GM19395 (cell line): ENCODE data around the gene SAMD4B.
"Not testable (repeated sequence)": the region's sequence is repeated elsewhere in the genome, so short reads cannot be mapped to it uniquely, and the experiment has no call there.

ENCODE experiments used
- ATAC-seq: cut with Tn5 transposase; IDR thresholded peaks from one replicate; pipeline ENCODE4 v1.9.1; 2021; ENCODE audit warnings: mild to moderate bottlenecking, moderate library complexity; ENCODE audit not compliant: unreplicated experiment

Gene SAMD4B

DNA sequence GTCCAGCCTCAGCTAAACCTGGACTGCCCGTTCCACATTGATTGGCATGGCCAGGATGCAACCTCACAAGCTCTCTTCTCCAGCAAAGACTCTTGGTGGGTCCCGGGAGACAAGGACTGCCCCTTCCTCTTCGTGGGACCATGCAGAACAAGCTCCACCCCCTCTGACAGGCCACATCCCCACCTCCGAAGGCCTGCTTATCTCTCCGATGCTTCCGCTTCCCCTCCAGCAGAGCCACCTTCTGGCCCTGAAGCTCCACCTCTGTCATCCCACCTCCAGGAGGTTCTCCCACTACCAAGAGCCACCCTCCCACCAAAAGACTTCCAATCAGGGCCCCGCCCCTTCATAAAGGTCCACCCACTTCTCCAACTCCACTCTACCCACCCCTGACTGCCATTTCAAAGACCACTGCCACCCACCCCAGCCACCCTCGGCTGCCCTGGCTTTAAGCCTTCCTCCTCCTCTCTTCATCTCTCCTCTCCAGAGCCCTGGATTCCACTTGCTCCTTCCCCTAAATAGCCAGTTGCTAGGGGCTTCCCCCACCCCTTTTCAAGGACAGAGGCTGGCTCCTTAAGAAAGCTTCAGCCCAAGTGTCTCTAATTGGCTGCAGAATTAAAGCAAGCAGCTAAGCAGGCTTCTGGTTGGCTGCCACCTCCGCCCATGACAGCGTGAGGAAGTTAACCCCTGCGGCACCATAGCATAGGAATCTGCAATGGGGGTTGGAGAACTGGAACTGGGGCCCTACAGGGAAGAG, 31.5 kb upstream of the SAMD4B start:
- ATAC-seq: no peak

GRCh38 chr19:39314016-39314728, 28.0 kb upstream of the SAMD4B start:
- ATAC-seq: no peak

DNA sequence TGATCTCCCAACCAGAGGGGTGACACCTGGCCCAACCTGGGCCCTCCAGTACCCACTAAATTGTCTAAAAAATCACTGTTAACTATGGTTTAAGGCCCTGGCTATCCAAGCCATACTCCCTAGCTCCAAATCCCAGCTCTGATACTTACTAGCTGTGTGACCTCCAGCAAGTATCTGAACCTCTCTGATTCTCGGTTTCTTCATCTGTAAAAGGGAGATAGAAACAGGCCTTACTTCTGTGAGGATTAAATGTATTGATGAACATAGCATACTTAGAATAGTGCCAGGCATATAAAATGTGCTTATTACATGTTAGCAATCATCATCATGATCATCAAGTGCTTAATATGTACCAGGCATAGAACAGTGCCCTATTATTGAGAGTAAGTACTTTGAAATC, 26.3 kb upstream of the SAMD4B start:
- ATAC-seq: no peak

DNA sequence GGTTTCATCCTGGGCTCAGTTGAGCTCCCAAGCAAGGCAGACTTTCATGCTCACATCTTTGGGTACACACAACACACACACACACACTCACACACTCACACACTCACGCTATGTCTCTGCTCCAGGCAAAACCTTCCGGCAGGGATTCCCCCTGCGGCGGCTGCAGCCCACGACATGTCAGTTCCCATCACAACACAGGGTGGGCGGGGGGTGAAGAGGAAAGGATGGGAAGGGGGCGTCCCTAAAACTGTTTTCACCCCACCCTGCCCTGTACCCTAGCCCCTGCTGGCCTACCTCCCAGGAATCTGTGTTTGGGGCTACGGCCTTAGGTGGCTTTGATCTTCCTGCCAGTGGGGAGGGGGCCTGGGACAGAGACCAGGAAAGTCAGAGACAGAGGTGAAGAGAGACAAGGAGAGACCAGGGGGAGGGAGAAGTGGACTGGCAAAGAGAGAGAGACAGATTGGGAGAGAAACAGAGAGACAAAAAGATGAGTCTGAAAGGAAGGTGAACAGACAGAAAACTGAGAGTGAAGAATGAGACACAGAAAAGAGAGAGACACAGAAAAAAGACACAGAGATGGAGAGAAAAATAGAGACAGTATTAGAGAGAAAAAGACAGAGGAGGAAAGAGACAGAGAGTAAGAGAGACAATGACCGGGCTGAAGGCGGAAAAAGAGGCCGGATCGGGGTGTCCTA, 25.4 kb upstream of the SAMD4B start:
- ATAC-seq: no peak

GRCh38 chr19:39317476-39317875, 24.7 kb upstream of the SAMD4B start:
- ATAC-seq: no peak

DNA sequence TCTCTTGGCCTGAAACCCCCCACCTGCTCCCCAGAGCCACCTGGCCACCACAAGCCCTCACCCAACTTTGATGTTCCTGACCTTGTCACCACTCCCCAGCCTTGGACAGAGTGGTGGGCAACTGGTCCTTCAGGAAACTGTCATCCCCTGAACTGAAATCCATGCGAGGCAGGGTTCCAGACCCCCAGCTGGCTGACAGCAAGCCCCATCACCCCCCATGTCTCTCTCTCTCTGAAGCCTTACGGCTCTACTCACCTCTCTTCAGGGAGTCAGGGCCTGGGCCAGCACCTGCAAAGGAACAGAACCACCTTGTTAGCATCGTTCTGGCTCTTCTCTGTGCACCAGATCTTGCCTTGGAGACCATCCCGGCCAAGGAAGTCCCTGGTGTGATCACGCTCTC, 24.1 kb upstream of the SAMD4B start:
- ATAC-seq: no peak

DNA sequence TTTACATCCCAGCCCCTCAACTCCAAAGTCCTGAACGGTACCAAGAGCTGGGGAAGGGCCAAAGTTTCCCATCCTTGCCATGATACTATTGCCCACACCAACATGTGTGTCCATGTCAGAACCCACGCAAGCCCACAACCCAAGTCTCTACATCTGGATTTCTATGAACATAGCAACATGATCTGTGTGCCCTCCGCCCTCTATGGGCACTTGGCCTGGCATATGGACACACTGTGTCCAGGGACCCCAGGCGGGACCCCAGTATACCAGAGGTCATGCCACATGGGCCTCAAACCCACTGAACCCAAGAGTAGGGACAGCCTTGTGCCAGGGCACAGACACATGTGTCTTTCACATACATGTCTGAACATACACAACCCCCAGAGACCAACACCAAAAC, 23.5 kb upstream of the SAMD4B start:
- ATAC-seq: no peak

GRCh38 chr19:39319098-39319891, 22.9 kb upstream of the SAMD4B start:
- ATAC-seq: no peak

DNA sequence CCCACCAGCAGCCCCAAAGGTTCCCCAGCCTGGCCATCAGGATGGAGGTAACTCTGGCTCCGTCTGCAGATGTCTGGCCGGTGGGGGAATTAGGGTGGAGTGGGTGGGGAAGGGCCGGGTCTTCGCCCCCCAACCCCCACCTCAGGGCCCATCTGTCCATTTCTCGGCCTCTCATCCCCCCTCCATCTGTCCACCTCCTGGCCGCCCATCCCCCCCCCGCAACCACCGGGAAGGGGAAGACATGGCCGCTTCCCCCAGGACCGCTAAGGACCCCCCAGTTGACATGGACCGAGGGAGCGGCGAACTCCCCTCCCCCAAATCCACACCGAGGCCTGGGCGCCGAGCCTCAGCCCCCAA, 22.4 kb upstream of the SAMD4B start:
- ATAC-seq: no peak

DNA sequence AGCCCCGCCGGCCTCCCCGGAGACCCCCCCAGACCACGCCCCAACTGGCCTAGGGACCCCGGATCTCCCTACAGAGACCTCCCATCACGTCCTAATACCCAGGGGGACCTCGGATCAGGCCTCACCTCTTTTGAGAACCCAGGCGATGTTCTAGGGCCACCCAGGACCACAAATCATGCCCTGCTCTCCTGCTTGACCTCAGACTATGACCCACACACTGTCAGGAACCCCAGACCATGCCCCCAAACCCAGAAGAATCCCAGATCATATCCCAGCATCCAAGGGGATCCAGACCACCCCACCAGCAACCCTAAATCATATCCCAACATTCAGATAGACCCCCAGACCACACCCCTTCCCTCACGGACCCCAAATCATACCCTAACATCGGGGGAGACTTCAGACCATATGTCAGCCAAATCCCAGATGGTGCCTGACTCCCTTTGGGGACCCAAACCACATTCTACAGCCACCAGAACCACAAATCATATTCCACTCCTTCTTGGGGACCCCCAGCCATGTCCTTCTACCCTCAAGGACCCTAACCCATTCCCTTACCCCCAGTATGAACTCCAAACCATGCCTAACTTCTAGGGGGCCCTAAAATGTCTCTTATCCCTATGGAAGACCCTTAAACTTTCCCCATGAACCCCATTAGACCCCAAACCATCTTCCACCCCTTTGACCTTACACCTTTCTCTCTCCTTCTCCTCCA, 20.9 kb upstream of the SAMD4B start:
- no peak for ATAC-seq

- ATAC-seq: no peak
Observed at GRCh38 chr19:39321832-39322176, 20.4 kb upstream of the SAMD4B start.

DNA sequence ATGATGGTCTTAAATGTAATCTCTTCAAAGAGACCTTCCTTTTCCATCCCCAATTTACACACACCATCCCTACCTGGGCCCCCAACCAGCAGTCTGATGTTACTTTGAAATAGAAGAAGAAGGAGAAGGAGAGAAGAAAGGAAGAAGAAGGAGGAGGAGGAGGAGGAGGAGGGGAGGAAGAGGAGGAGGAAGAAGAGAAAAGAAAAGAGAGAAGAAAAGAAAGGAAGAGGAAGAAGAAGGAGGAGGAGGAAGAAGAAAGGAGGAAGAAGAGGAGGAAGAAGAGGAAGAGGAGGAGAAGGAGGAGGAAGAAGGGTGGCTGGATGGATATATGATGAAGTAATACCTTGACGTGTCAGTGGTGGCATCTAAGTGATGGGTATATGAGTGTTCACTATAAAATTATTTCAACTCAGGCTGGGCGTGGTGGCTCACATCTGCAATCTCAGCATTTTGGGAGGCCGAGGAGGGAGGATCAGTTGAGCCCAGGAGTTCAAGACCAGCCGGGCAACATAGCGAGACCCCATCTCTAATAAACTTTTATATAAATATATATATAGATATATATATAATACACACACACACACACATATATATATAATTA, 17.9 kb upstream of the SAMD4B start:
- no peak for ATAC-seq

DNA sequence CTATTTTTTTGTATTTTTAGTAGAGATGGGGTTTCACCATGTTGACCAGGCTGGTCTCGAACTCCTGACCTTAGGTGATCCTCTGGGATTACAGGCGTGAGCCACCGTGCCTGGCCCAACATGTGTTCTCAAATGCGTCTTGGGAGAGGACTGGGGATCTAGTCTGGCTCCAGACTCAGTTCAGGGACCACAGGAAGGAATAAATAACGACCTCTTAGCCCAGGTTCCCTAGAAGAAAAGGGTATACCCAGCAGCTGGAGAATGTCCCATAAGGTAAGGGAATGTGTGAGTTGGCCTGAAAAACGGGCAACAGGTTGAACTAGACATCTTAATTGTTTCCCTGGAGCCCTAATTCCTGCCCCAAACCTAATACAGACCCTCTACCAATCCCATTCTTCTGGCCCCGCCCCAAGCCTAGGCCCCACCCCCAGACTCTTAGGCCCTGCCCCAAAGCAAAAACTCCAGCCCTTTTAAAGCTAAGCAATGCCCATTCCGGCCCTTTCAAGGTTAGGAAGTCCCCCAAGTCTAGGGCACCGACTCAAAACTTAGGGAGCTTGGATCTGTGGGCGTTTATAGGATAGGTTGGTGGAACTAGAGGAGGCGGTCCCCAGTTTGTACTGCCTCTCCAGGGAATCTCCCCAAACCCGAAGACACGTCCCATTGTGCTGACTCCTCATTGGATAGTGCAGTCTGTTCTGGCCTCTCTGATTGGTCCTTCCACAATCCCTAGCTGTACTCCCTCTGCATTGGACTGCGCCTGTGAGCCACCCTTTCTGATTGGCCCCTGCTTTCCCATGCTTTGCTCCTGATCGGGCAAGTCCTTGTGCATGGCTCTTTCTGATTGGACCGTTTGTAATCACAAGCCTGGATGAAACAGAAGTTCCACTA, 16.2 kb upstream of the SAMD4B start:
- ATAC-seq: no peak

- ATAC-seq: no peak
Observed at GRCh38 chr19:39327363-39328045, 14.7 kb upstream of the SAMD4B start.

DNA sequence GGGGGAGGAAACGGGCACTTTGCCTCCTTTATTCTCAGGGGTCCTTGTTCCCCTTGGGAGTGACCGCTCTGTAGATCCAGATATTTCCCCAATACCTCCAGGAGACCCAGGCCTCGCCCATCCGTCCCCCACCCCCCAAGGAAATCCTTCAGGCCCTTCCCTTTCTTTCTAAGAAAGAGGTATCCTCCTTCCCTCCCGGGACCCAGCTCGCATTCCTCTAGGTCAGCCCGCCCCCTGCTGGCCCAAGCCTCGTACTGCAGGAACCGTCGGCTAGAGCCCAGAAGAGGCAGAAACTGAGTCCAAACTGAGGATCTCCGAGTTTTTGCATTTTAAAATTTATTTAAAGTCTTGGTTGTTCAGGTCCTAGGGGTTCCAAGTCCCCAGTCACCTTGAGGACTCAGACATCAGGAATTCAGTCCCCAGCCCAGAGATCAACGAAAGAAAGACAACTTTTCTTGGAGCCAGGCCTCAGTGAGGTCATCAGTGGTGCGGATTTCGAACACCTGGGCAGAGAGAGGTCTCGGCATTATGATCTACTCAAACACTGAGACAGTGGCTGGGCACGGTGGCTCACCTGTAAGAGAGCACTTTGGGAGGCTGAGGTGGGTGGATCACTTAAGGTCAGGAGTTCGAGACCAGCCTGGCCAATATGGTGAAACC, 14.0 kb upstream of the SAMD4B start:
- ATAC-seq: no peak

DNA sequence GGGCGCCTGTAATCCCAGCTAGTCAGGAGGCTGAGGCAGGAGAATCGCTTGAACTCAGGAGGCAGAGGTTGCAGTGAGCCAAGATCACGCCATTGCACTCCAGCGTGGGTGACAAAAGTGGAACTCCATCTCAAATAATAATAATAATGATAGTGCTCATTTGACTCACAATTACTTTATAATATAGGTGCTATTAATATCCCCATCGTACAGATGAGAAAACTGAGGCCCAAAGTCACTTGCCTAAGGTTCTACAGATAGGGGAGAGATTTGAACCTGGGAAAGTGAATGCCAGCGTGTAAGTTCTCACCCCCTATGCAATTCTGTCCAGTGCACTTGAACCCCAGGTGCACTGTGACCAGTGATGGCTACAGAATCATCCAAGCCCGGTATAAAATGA, 12.3 kb upstream of the SAMD4B start:
- no peak for ATAC-seq

DNA sequence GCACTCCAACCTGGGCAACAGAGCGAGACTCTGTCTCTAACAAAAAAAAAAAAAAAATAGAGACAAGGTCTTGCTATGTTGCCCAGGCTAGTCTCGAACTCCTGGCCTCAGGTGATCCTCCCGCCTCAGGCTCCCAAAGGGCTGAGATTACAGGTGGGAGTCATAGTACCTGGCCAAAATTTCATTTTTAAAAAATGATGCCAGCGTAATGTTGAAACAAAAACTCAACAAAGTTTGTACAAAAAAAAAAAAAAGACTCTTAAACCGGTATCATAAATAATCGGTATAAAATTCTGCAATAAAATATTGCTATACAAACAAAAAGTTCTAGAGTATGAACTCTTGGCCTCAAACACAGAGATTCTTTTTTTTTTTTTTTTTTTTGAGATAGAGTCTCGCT, 9.9 kb upstream of the SAMD4B start:
- ATAC-seq: no peak

- not testable (repeated sequence) for ATAC-seq
Observed at GRCh38 chr19:39332738-39333137, 9.5 kb upstream of the SAMD4B start.
